IPS DF 19.7 (cell line): Measurements from ENCODE around the gene TMEM214.

Experiments used
- DNase-seq: peaks from one replicate; pipeline ENCODE4 v3.0.0-alpha.2; 2013; ENCODE audit warnings: low read depth, low spot score

The TMEM214 gene

GRCh38 chr2:27040282-27040681, 7.5 kb downstream of the TMEM214 start:
- no peak for DNase-seq

GRCh38 chr2:27041752-27042151, 9.0 kb downstream of the TMEM214 start:
- no peak for DNase-seq

- no peak for DNase-seq
Observed at GRCh38 chr2:27042159-27042661, 9.4 kb downstream of the TMEM214 start.

GRCh38 chr2:27042985-27043634, 10.3 kb downstream of the TMEM214 start:
- DNase-seq: no peak

GRCh38 chr2:27049422-27050280, 16.9 kb downstream of the TMEM214 start:
- DNase-seq: no peak

- no peak for DNase-seq
Observed at GRCh38 chr2:27050281-27050995, 17.7 kb downstream of the TMEM214 start.

GRCh38 chr2:27050996-27051901, 18.5 kb downstream of the TMEM214 start, which contains the start of gene AGBL5:
AGBL5 (plus strand) TSS chr2:27051668; CDS start chr2:27052959, 1,291 bp downstream.
- no peak for DNase-seq

GRCh38 chr2:27051902-27052645, 19.3 kb downstream of the TMEM214 start:
- no peak for DNase-seq

GRCh38 chr2:27053321-27053720, 20.6 kb downstream of the TMEM214 start:
- DNase-seq: no peak

GRCh38 chr2:27053776-27054175, 21.0 kb downstream of the TMEM214 start:
- DNase-seq: no peak

- DNase-seq: no peak
Observed at GRCh38 chr2:27054721-27055120, 22.0 kb downstream of the TMEM214 start.

- no peak for DNase-seq
Observed at GRCh38 chr2:27057184-27057583, 24.4 kb downstream of the TMEM214 start.

GRCh38 chr2:27058210-27058609, 25.4 kb downstream of the TMEM214 start:
- DNase-seq: no peak

- no peak for DNase-seq
Observed at GRCh38 chr2:27059141-27059820, 26.5 kb downstream of the TMEM214 start.

GRCh38 chr2:27060323-27060722, 27.6 kb downstream of the TMEM214 start:
- DNase-seq: no peak

- DNase-seq: no peak
Observed at GRCh38 chr2:27065128-27065527, 32.4 kb downstream of the TMEM214 start.

GRCh38 chr2:27067385-27067784, 34.6 kb downstream of the TMEM214 start:
- no peak for DNase-seq

GRCh38 chr2:27069436-27069835, 36.7 kb downstream of the TMEM214 start:
- no peak for DNase-seq

- no peak for DNase-seq
Observed at GRCh38 chr2:27069961-27070618, 37.3 kb downstream of the TMEM214 start.
